IMR-90 (cell line): Measurements from ENCODE around the gene TMA7. TPM values are rescaled to one million over a fixed set of nuclear protein-coding genes. Genes with fewer than 3 reads are reported as not detected.

Experiments used
- ATAC-seq: fragments of 200-7000 bp; cut with Tn5 transposase; 2 replicates; pipeline ENCODE4 v1.9.1; 2020; ENCODE audit warnings: low read depth, mild to moderate bottlenecking, moderate library complexity
- BruUV-seq: library from RNA; stranded (reverse); fragments of 400-500 nt; replicated peaks from 2 replicates; lab custom pipeline; 2021; lab: Mats Ljungman, UMichigan
- CTCF ChIA-PET: fragments of 300-600 bp; formaldehyde crosslinking; extraction: SDS; loops from one replicate; lab custom pipeline; 2021; ENCODE audit warnings: antibody characterized with exemption; lab: Yijun Ruan, JAX
- POLR2A ChIA-PET: fragments of 300-600 bp; sonication (Branson Sonifier 250); formaldehyde crosslinking; loops from one replicate; lab custom pipeline; 2022; ENCODE audit warnings: antibody characterized with exemption; ENCODE audit not compliant: unreplicated experiment; lab: Charles Lee
- DNase-seq: peaks from one replicate; pipeline ENCODE4 v3.0.0; 2013
- H2AFZ ChIP-seq: replicated peaks from 2 replicates; pipeline ENCODE3; 2013; ENCODE audit warnings: low read length, mild to moderate bottlenecking; ENCODE audit not compliant: poor library complexity
- H2AK5ac ChIP-seq: 2 replicates; pipeline ENCODE4 v1.6.1; 2013; ENCODE audit warnings: low read depth, low read length, inconsistent platforms
- H2AK9ac ChIP-seq: replicated peaks from 2 replicates; pipeline ENCODE3; 2013; ENCODE audit warnings: mild to moderate bottlenecking, low read depth, low read length, moderate library complexity; ENCODE audit not compliant: poor library complexity
- H2BK120ac ChIP-seq: 2 replicates; pipeline ENCODE4 v1.6.1; 2013; ENCODE audit warnings: low read depth, low read length, inconsistent platforms
- H2BK15ac ChIP-seq: 3 replicates; pipeline ENCODE4 v1.6.1; 2013; ENCODE audit warnings: low read depth, low read length, inconsistent platforms
- H2BK20ac ChIP-seq: 2 replicates; pipeline ENCODE4 v1.6.1; 2013; ENCODE audit warnings: low read depth, mild to moderate bottlenecking, inconsistent platforms, low read length, moderate library complexity
- H2BK5ac ChIP-seq: 2 replicates; pipeline ENCODE4 v1.6.1; 2013; ENCODE audit warnings: mild to moderate bottlenecking, low read depth, low read length, inconsistent platforms; ENCODE audit not compliant: poor library complexity, severe bottlenecking
- H3K14ac ChIP-seq: replicated peaks from 2 replicates; pipeline ENCODE4 v1.6.1; 2013; ENCODE audit warnings: low read depth, low read length, inconsistent platforms
- H3K18ac ChIP-seq: 2 replicates; pipeline ENCODE4 v1.6.1; 2013; ENCODE audit warnings: low read depth, low read length, control low read depth
- H3K23ac ChIP-seq: 2 replicates; pipeline ENCODE4 v1.6.1; 2013; ENCODE audit warnings: low read depth, low read length, inconsistent platforms
- H3K27ac ChIP-seq: 2 replicates; pipeline ENCODE4 v1.5.1; 2013; ENCODE audit warnings: mild to moderate bottlenecking, control low read depth, low read length; ENCODE audit not compliant: insufficient read depth
- H3K27me3 ChIP-seq: 2 replicates; pipeline ENCODE4 v1.6.1; 2013; ENCODE audit warnings: low read length; ENCODE audit not compliant: control insufficient read depth, insufficient read depth
- H3K36me3 ChIP-seq: 2 replicates; pipeline ENCODE4 v1.6.1; 2013; ENCODE audit warnings: low read length, mixed read lengths; ENCODE audit not compliant: control insufficient read depth, insufficient read depth
- H3K4ac ChIP-seq: 2 replicates; pipeline ENCODE4 v1.6.1; 2013; ENCODE audit warnings: low read depth, low read length, inconsistent platforms
- H3K4me1 ChIP-seq: 2 replicates; pipeline ENCODE4 v1.6.1; 2013; ENCODE audit warnings: low read length, mixed read lengths; ENCODE audit not compliant: control insufficient read depth, insufficient read depth
- H3K4me2 ChIP-seq: 2 replicates; pipeline ENCODE4 v1.6.1; 2013; ENCODE audit warnings: low read depth, mild to moderate bottlenecking, control low read depth, low read length, moderate library complexity
- H3K4me3 ChIP-seq: 2 replicates; pipeline ENCODE4 v1.5.1; 2013; ENCODE audit warnings: low read depth, mild to moderate bottlenecking, control low read depth, low read length, moderate library complexity; ENCODE audit not compliant: insufficient read depth
- H3K56ac ChIP-seq: 2 replicates; pipeline ENCODE4 v1.6.1; 2013; ENCODE audit warnings: low read length, inconsistent platforms; ENCODE audit not compliant: insufficient read depth; ENCODE audit errors: extremely low read depth
- H3K79me1 ChIP-seq, 2 experiments: 2 replicates each; pipeline ENCODE4 v1.6.1; 2013; ENCODE audit warnings: low read length in 2 of 2, inconsistent platforms in 1 of 2, low read depth in 1 of 2
- H3K9ac ChIP-seq: 2 replicates; pipeline ENCODE4 v1.6.1; 2013; ENCODE audit warnings: low read depth, low read length, control low read depth
- H3K9me1 ChIP-seq: 2 replicates; pipeline ENCODE4 v1.6.1; 2013; ENCODE audit warnings: low read length, inconsistent platforms; ENCODE audit not compliant: insufficient read depth
- H3K9me3 ChIP-seq: 2 replicates; pipeline ENCODE4 v1.6.1; 2013; ENCODE audit warnings: low read length; ENCODE audit not compliant: control insufficient read depth, insufficient read depth
- H4K20me1 ChIP-seq: 2 replicates; pipeline ENCODE4 v1.6.1; 2013; ENCODE audit warnings: low read length, inconsistent platforms; ENCODE audit not compliant: insufficient read depth
- H4K5ac ChIP-seq: 2 replicates; pipeline ENCODE4 v1.6.1; 2013; ENCODE audit warnings: mild to moderate bottlenecking, low read depth, low read length, control low read depth
- H4K8ac ChIP-seq, 2 experiments: 2 replicates each; pipeline ENCODE4 v1.6.1; 2013; ENCODE audit warnings: low read depth in 2 of 2, low read length in 2 of 2, control low read depth in 1 of 2, inconsistent platforms in 1 of 2
- H4K91ac ChIP-seq: 2 replicates; pipeline ENCODE4 v1.6.1; 2013; ENCODE audit warnings: low read depth, low read length, inconsistent platforms; ENCODE audit not compliant: insufficient read depth
- BHLHE40 ChIP-seq: fragments of 150-350 bp; IDR thresholded peaks from 2 replicates; pipeline ENCODE4 v1.6.1; 2016; ENCODE audit warnings: mild to moderate bottlenecking, low read depth, low read length
- CEBPB ChIP-seq: IDR thresholded peaks from 2 replicates; pipeline ENCODE4 v1.6.1; 2012; ENCODE audit warnings: low read depth, low read length, improper control_type of control experiment
- CHD1 ChIP-seq: IDR thresholded peaks from 2 replicates; pipeline ENCODE4 v1.6.1; 2012; ENCODE audit warnings: low read depth, low read length, improper control_type of control experiment
- CTCF ChIP-seq: conservative IDR thresholded peaks from 2 replicates; pipeline ENCODE4 v1.5.1; 2012; ENCODE audit warnings: mild to moderate bottlenecking, low read depth, low read length, improper control_type of control experiment
- FOS ChIP-seq: fragments of 150-350 bp; IDR thresholded peaks from 2 replicates; pipeline ENCODE4 v1.6.1; 2016; ENCODE audit warnings: low read depth, low read length
- MAFK ChIP-seq: IDR thresholded peaks from 2 replicates; pipeline ENCODE4 v1.6.1; 2012; ENCODE audit warnings: low read depth, low read length, improper control_type of control experiment
- MAZ ChIP-seq: IDR thresholded peaks from 2 replicates; pipeline ENCODE4 v1.6.1; 2012; ENCODE audit warnings: low read depth, mild to moderate bottlenecking, low read length, improper control_type of control experiment, moderate library complexity, borderline replicate concordance
- MXI1 ChIP-seq: IDR thresholded peaks from 2 replicates; pipeline ENCODE4 v1.6.1; 2012; ENCODE audit warnings: low read depth, mild to moderate bottlenecking, low read length, moderate library complexity, borderline replicate concordance
- POLR2A ChIP-seq: IDR thresholded peaks from 2 replicates; pipeline ENCODE4 v1.6.1; 2012; ENCODE audit warnings: mild to moderate bottlenecking, low read depth, low read length
- RAD21 ChIP-seq: IDR thresholded peaks from 2 replicates; pipeline ENCODE4 v1.6.1; 2012; ENCODE audit warnings: low read length, improper control_type of control experiment
- RFX5 ChIP-seq: IDR thresholded peaks from 2 replicates; pipeline ENCODE4 v1.8.0; 2012; ENCODE audit warnings: low read depth, mild to moderate bottlenecking, low read length, moderate library complexity
- SMC3 ChIP-seq: fragments of 150-350 bp; IDR thresholded peaks from 2 replicates; pipeline ENCODE4 v1.6.1; 2016; ENCODE audit warnings: low read depth, mild to moderate bottlenecking, antibody characterized with exemption, low read length, moderate library complexity
- WGBS, 2 experiments: methylation state at CpG; one replicate each; pipeline versions ENCODE4 v1.1.5 to v1.1.7; 2013; ENCODE audit warnings: missing lambda C conversion rate in 2 of 2; ENCODE audit not compliant: insufficient read length in 1 of 2; ENCODE audit errors: extremely low coverage in 2 of 2; 5-methylcytosine and 5-hydroxymethylcytosine counted together
- dilution Hi-C: fragments of 300-500 bp; cut with HindIII; formaldehyde crosslinking; loops from one replicate; pipeline ENCODE4 v1.14.3; 2018; ENCODE audit warnings: low sequenced_read_pairs; ENCODE audit not compliant: unreplicated experiment
- in situ Hi-C: fragments of 300-500 bp; cut with MboI; formaldehyde crosslinking; loops from 3 replicates; pipeline ENCODE4 v1.14.3; 2019; ENCODE audit warnings: low sequenced_read_pairs, inconsistent platforms, mixed read lengths
- intact Hi-C: fragments of 100-400 bp; cut with micrococcal nuclease; formaldehyde crosslinking; loops from 2 replicates; pipeline ENCODE4 v1.10.0; 2022
- polyA plus RNA-seq, 3 experiments: library from polyadenylated mRNA; depleted of rRNA; stranded (reverse); fragments of >200 nt; gene quantifications; 2 replicates each; pipeline ENCODE4 v1.2.3, GENCODE V29; 2012; ENCODE audit warnings: low replicate concordance in 1 of 3
- total RNA-seq: library from RNA; depleted of rRNA; stranded (reverse); fragments of >200 nt; gene quantifications from 2 replicates; pipeline ENCODE4 v1.2.3, GENCODE V29; 2012
- TF ChIP-seq, protein P1 (sequence below): fragments of 150-350 bp; IDR thresholded peaks from 2 replicates; pipeline ENCODE4 v1.6.1; 2017; ENCODE audit warnings: mild to moderate bottlenecking, antibody characterized with exemption, low read length, low read depth
- TF ChIP-seq, protein P2 (sequence below): fragments of 150-350 bp; IDR thresholded peaks from 2 replicates; pipeline ENCODE4 v1.6.1; 2016; ENCODE audit warnings: low read depth, mild to moderate bottlenecking, low read length, moderate library complexity, borderline replicate concordance

Gene TMA7
- total and polyA plus RNA-seq, 2 of the 4 experiments (the other 2 are of a cell fraction) = 81.9 to 240 TPM

DNA sequence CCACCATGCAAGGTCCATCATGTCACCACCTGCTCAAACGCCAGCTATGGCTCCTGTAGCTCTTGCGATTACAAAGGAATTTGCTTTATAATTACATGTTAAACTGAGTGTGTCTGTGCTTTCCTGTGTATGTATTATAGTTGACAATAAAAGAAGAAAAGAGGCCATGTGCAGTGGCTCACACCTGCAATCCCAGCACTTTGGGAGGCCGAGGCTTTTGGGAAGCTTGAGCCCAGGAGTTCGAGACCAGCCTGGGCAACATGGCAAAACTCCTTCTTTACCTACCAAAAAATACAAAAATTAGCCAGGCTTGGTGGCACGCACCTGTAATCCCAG, 33.5 kb downstream of the TMA7 start:
- Histone ChIP-seq H4K8ac (peak overlapping the region; percentile 87 to 91), H3K14ac (peak overlapping the region; percentile 71; the same call in 1 of the 2 replicates), H2BK5ac (peak overlapping the region; percentile 73), H3K56ac (no peak overlapping the region), H3K4ac (peak overlapping the region; percentile 47), H3K9me3 (no peaks in the 10 kb centered on the region), H4K91ac (peak overlapping the region; percentile 59; the same call in 1 of the 2 replicates), H3K4me2 (0 out of 2 replicates have a peak overlapping the region, but pooled peaks have one; percentile 10), H2BK20ac (no peak overlapping the region), H3K9ac (no peak overlapping the region), H4K5ac (peak overlapping the region; percentile 28), H3K36me3 (peaks cover 19% of the 10 kb centered on the region), H3K27ac (peak overlapping the region; percentile 61), H4K20me1 (no peaks in the 10 kb centered on the region; the same call in 1 of the 2 replicates), H2BK15ac (0 out of 3 replicates have a peak overlapping the region, but pooled peaks have one; percentile 9), H3K4me3 (no peak overlapping the region), H3K9me1 (peaks cover 12% of the 10 kb centered on the region; the same call in 1 of the 2 replicates), H3K27me3 (no peaks in the 10 kb centered on the region), H2BK120ac (peak overlapping the region; percentile 55; the same call in 1 of the 2 replicates), H2AK9ac (peak overlapping the region; percentile 99), H3K4me1 (peaks cover 6% of the 10 kb centered on the region), H3K23ac (no peak overlapping the region), H3K18ac (no peak overlapping the region), H3K79me1 (peaks cover 4 to 46% of the 10 kb centered on the region in 2 experiments), H2AFZ (peak overlapping the region; percentile 95), H2AK5ac (peak overlapping the region; percentile 89)
- BruUV-seq = no TSS peak
- DNase-seq (no peak), ATAC-seq (no peak)
- ChIA-PET CTCF (interaction anchor here (0.5 to 1.1 kb wide), 3 partner anchors 36 to 57 kb away, joined by 3 to 4 read pairs (median 3); no protein-coding TSS in a partner anchor), POLR2A (interaction anchor here (0.6 kb wide), 1 partner anchor 10 kb away, joined by 3 read pairs; no protein-coding TSS in a partner anchor)
- WGBS, 2 experiments = 40% methylated on average over 1 of the region's 5 CpGs; no CpG with 5 or more reads in 1 of the 2 experiments
- no peak for TF ChIP-seq CHD1
- no peak for TF ChIP-seq MAFK
- TF ChIP-seq, protein P1, sequence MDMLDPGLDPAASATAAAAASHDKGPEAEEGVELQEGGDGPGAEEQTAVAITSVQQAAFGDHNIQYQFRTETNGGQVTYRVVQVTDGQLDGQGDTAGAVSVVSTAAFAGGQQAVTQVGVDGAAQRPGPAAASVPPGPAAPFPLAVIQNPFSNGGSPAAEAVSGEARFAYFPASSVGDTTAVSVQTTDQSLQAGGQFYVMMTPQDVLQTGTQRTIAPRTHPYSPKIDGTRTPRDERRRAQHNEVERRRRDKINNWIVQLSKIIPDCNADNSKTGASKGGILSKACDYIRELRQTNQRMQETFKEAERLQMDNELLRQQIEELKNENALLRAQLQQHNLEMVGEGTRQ = no peak
- TF ChIP-seq POLR2A = no peak
- no peak for TF ChIP-seq SMC3
- no peak for TF ChIP-seq RAD21
- TF ChIP-seq MAZ = no peak
- TF ChIP-seq RFX5 = no peak
- no peak for TF ChIP-seq FOS
- TF ChIP-seq CEBPB = no peak
- no peak for TF ChIP-seq MXI1
- no peak for TF ChIP-seq CTCF
- TF ChIP-seq BHLHE40 = no peak
- TF ChIP-seq, protein P2, sequence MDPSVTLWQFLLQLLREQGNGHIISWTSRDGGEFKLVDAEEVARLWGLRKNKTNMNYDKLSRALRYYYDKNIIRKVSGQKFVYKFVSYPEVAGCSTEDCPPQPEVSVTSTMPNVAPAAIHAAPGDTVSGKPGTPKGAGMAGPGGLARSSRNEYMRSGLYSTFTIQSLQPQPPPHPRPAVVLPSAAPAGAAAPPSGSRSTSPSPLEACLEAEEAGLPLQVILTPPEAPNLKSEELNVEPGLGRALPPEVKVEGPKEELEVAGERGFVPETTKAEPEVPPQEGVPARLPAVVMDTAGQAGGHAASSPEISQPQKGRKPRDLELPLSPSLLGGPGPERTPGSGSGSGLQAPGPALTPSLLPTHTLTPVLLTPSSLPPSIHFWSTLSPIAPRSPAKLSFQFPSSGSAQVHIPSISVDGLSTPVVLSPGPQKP = no peak
- intact Hi-C loops (loop anchor here (2.0 kb wide), 2 partner anchors 75 to 161 kb away; partner anchors contain the start of gene SLC26A6), dilution Hi-C loops (no loop called here), in situ Hi-C loops (no loop called here)
